Peyer's patch (tissue), 4 donors: ENCODE data around the gene PTPN23. TPM values are rescaled to one million over a fixed set of nuclear protein-coding genes. Genes with fewer than 3 reads are reported as not detected.
"Not testable (repeated sequence)": the region's sequence is repeated elsewhere in the genome, so short reads cannot be mapped to it uniquely, and the experiment has no call there.

Experiments
- DNase-seq, 3 donors: peaks; one replicate each; pipeline ENCODE4 v3.0.0-alpha.2; 2017 to 2019
- H3K27ac ChIP-seq, 4 donors: fragments of 200-600 bp; sonication (generic); one replicate each; pipeline ENCODE4 v1.5.1; 2016 to 2019
- H3K27me3 ChIP-seq, 2 donors: fragments of 200-600 bp; sonication (generic); one replicate each; pipeline ENCODE4 v1.5.1; 2019
- H3K36me3 ChIP-seq, 3 donors: fragments of 200-600 bp; sonication (generic); one replicate each; pipeline ENCODE4 v1.5.1; 2016 to 2019
- H3K4me1 ChIP-seq, 4 donors: fragments of 200-600 bp; sonication (generic); one replicate each; pipeline ENCODE4 v1.5.1; 2016 to 2019
- H3K4me3 ChIP-seq, 4 donors: fragments of 200-600 bp; sonication (generic); 1 replicate in 3 of 4; 2 replicates in 1 of 4; pipeline ENCODE4 v1.5.1; 2016 to 2019; ENCODE audit warnings: mild to moderate bottlenecking in 1 of 4
- H3K9me3 ChIP-seq, 4 donors: fragments of 200-600 bp; sonication (generic); one replicate each; pipeline ENCODE4 v1.5.1; 2016 to 2019; ENCODE audit warnings: mild to moderate bottlenecking in 1 of 4
- POLR2A ChIP-seq, 2 donors: fragments of 450-650 bp; IDR thresholded peaks; one replicate each; pipeline ENCODE4 v1.5.1; 2017; ENCODE audit warnings: antibody characterized with exemption in 2 of 2, mild to moderate bottlenecking in 2 of 2, moderate library complexity in 2 of 2
- total RNA-seq, 4 donors: library from RNA; depleted of rRNA; stranded (reverse); fragments of >200 nt; gene quantifications; one replicate each; pipeline ENCODE4 v1.1.0, GENCODE V29; 2016
- TF ChIP-seq, protein P1 (sequence below), 6 experiments: fragments of 450-650 bp in 4 of 6; fragments of 200-600 bp in 2 of 6; sonication (generic) in 1 of 6; IDR thresholded peaks; one replicate each; pipeline ENCODE4 v1.5.1; 2017 to 2019; ENCODE audit warnings: antibody characterized with exemption in 6 of 6, mild to moderate bottlenecking in 3 of 6, moderate library complexity in 1 of 6

Gene PTPN23
- total RNA-seq, 4 donors from 2014 or later = 52.4 to 284 (median 80.8) TPM

DNA sequence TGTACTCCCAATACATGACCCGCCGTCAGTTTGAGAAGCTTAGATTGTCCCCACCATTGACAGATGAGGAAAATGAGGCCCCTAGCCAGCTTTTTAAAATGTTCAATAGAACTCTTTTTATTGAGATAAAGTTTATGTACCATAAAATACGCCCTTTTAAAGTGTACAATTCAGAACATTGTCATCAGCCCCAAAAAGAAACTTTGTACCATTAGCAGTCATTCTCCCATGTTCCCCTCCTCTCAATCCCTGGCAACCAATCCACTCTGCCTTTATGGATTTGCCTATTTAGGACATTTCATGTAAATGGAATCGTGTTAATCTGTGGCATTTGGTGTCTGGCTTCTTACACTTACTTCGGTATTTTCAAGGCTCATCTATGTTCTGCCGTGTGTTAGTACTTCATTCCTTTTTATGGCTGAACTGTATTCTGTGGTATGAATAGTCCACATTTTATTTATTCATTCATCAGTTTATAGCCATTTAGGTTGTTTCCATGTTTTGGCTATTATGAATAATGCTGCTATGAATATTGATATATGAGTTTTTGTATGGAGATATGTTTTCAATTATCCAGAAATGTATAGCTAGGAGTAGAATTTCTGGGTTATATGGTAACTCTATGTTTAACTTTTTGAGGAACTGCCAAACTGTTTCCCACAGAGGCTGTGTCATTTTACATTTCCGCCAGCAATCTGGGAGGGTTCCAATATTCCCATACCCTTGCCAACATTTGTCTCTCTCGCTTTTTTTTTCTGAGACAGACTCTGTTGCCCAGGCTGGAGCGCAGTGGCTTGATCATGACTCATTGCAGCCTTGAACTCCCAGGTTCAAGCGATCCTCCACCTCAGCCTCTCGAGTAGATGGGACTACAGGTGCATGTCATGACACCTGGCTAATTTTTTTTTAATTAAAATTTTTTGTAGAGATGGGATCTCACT is 15.3 kb upstream of the PTPN23 start:
- Histone ChIP-seq H3K27ac (no peak overlapping the region), H3K27me3 (no peaks in the 10 kb centered on the region), H3K36me3 (no peaks in the 10 kb centered on the region), H3K4me3 (no peak overlapping the region), H3K9me3 (no peaks in the 10 kb centered on the region), H3K4me1 (no peaks in the 10 kb centered on the region)
- TF ChIP-seq POLR2A (IDR thresholded peaks at IDR 0.05) = no peak
- TF ChIP-seq, protein P1, sequence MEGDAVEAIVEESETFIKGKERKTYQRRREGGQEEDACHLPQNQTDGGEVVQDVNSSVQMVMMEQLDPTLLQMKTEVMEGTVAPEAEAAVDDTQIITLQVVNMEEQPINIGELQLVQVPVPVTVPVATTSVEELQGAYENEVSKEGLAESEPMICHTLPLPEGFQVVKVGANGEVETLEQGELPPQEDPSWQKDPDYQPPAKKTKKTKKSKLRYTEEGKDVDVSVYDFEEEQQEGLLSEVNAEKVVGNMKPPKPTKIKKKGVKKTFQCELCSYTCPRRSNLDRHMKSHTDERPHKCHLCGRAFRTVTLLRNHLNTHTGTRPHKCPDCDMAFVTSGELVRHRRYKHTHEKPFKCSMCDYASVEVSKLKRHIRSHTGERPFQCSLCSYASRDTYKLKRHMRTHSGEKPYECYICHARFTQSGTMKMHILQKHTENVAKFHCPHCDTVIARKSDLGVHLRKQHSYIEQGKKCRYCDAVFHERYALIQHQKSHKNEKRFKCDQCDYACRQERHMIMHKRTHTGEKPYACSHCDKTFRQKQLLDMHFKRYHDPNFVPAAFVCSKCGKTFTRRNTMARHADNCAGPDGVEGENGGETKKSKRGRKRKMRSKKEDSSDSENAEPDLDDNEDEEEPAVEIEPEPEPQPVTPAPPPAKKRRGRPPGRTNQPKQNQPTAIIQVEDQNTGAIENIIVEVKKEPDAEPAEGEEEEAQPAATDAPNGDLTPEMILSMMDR (IDR thresholded peaks at IDR 0.05) = no peak
- DNase-seq = no peak

DNA sequence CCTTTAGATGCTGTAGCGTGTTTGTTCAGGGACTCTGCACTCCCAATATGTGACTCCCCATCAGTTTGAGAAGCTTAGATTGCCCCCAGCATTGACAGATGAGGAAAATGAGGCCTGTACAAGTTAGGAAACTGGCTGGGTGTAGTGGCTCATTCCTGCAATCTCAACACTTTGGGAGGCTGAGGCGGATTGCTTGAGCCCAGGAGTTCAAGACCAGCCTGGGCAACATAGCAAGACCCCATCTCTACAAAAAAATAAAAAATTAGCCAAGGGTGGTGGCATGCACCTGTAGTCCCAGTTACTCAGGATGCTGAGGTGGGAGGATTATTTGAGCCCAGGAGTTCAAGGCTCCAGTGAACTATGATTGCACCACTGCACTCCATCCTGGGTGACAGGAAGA is 14.0 kb upstream of the PTPN23 start:
- TF ChIP-seq POLR2A (IDR thresholded peaks at IDR 0.05) = no peak
- TF ChIP-seq, protein P1 (IDR thresholded peaks at IDR 0.05) = no peak
- no peaks in the 10 kb centered on the region for H3K36me3 ChIP-seq
- no peaks in the 10 kb centered on the region for H3K4me1 ChIP-seq
- no peak overlapping the region for H3K4me3 ChIP-seq
- H3K27ac ChIP-seq = no peak overlapping the region
- H3K27me3 ChIP-seq = no peaks in the 10 kb centered on the region
- H3K9me3 ChIP-seq = no peaks in the 10 kb centered on the region
- no peak for DNase-seq

DNA sequence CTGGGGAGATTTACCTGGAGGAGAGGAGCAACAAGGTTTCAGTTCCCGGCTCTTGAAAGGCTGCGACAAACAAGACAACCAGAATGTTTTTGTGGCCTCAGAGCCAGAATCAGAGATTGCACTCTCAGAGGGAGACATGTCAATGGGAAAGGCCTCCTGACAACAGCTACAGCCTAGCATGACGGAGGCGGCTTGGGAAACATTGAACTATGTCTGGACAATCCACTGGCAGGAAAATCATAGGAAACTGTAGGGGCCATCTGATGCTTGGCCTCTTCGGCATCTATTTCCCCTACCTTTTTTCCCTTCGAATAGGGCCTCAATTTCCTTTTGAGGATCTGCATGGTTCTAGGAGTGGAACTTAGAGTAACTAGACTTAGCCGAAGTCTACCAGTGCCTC is 13.2 kb upstream of the PTPN23 start:
- Histone ChIP-seq H3K4me3 (no peak overlapping the region), H3K27ac (no peak overlapping the region), H3K36me3 (no peaks in the 10 kb centered on the region), H3K4me1 (no peaks in the 10 kb centered on the region), H3K9me3 (no peaks in the 10 kb centered on the region), H3K27me3 (no peaks in the 10 kb centered on the region)
- DNase-seq = no peak
- TF ChIP-seq, protein P1 (IDR thresholded peaks at IDR 0.05) = no peak
- no peak for TF ChIP-seq POLR2A (IDR thresholded peaks at IDR 0.05)

- DNase-seq, H3K27me3 ChIP-seq, H3K9me3 ChIP-seq, H3K36me3 ChIP-seq, H3K4me1 ChIP-seq, H3K4me3 ChIP-seq, H3K27ac ChIP-seq: not testable (repeated sequence)
These were observed 10.8 kb upstream of the PTPN23 start for GRCh38 chr3:47370020-47370419.

DNA sequence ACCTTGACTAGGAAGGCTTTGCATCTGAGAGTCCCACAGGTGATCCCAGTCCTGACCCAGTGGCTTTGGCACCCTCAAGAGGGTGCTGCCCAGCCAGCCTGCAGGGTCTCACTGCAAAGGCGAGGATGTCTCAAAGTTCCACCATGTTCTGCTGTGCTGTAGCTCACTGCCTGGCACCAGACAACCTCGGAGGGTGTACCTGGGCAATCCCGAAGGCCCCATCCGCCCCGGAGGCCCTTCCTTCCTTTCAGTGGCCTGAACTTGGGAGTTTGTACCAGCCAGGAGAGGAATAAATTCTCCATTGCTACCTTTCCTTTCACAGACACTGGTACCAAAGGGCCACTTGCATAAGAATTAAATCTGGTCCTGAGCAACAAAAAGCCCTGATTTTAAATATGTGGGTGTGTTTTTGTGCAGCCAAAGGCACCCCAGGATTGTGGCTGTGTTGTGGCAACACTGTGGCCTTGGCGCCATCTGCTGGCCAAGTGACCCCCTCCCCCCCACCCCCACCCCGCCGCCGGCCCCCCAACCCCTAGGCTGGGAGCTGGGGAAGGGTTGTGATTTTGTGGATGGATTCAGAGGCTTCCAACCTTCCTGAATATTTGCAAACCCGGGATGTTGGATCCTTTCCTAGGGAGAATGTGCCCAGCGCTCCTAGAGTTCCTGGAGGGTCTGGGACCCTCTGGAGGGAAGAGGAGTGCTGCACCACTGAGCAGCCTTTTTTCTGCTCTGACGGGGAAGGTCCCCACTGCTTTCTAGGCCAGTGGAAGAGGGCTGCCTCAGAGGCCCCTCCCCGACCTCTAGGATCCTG is 9.7 kb upstream of the PTPN23 start:
- peak in 2 of 3 donors; percentile 37 to 60 for DNase-seq
- no peaks in the 10 kb centered on the region for H3K9me3 ChIP-seq
- H3K4me3 ChIP-seq = no peak overlapping the region
- H3K27me3 ChIP-seq = no peaks in the 10 kb centered on the region
- no peak overlapping the region for H3K27ac ChIP-seq
- H3K36me3 ChIP-seq = no peaks in the 10 kb centered on the region
- no peak for TF ChIP-seq POLR2A (IDR thresholded peaks at IDR 0.05)
- TF ChIP-seq, protein P1 (IDR thresholded peaks at IDR 0.05) = peak in 3 of 6 experiments; percentile 2 to 66 (median 27)
- H3K4me1 ChIP-seq = no peaks in the 10 kb centered on the region

GRCh38 chr3:47374587-47374986 is 6.2 kb upstream of the PTPN23 start:
- DNase-seq = no peak
- Histone ChIP-seq H3K9me3 (no peaks in the 10 kb centered on the region), H3K27ac (no peak overlapping the region), H3K27me3 (no peaks in the 10 kb centered on the region), H3K36me3 (no peaks in the 10 kb centered on the region), H3K4me3 (no peak overlapping the region), H3K4me1 (peaks cover 0 to 8% (median 3%) of the 10 kb centered on the region in 4 donors)
- TF ChIP-seq, protein P1 (IDR thresholded peaks at IDR 0.05) = no peak
